Brain microvascular endothelial cell (primary cell): ENCODE results near the gene PIEZO1.

Experiments
- DNase-seq: peaks from one replicate; pipeline ENCODE4 v3.0.0-alpha.2; 2020
- H3K27ac ChIP-seq: fragments of 250-450 bp; sonication (Bioruptor Pico); 2 replicates; pipeline ENCODE4 v1.5.1; 2020; ENCODE audit warnings: mild to moderate bottlenecking, moderate library complexity
- H3K27me3 ChIP-seq: fragments of 250-450 bp; sonication (Bioruptor Pico); replicated peaks from 2 replicates; pipeline ENCODE4 v1.5.1; 2020; ENCODE audit warnings: mild to moderate bottlenecking
- H3K36me3 ChIP-seq: fragments of 250-450 bp; sonication (Bioruptor Pico); replicated peaks from 2 replicates; pipeline ENCODE4 v1.5.1; 2020; ENCODE audit warnings: mild to moderate bottlenecking
- H3K4me3 ChIP-seq: 2 replicates; pipeline ENCODE4 v1.5.1; 2011; ENCODE audit warnings: low read depth, mild to moderate bottlenecking, control low read depth, low read length, moderate library complexity
- CTCF ChIP-seq: IDR thresholded peaks from 2 replicates; pipeline ENCODE4 v1.5.1; 2011; ENCODE audit warnings: low read depth, mild to moderate bottlenecking, moderate library complexity, low read length, control low read depth, inconsistent platforms; ENCODE audit errors: missing control alignments
- in situ Hi-C: cut with HindIII; loops from 2 replicates; pipeline ENCODE4 v1.10.0; 2017; ENCODE audit warnings: low sequenced_read_pairs, low pct_ligation_motif_present

The PIEZO1 gene

GRCh38 chr16:88741368-88741767, 43.7 kb downstream of the PIEZO1 start:
- DNase-seq, result no peak
- in situ Hi-C loops, result no loop called here
- H3K36me3 ChIP-seq, result peaks cover 40% of the 10 kb centered on the region
- TF ChIP-seq CTCF, result no peak
- H3K27me3 ChIP-seq, result no peaks in the 10 kb centered on the region
- H3K4me3 ChIP-seq, result no peak overlapping the region
- H3K27ac ChIP-seq, result no peak overlapping the region

DNA sequence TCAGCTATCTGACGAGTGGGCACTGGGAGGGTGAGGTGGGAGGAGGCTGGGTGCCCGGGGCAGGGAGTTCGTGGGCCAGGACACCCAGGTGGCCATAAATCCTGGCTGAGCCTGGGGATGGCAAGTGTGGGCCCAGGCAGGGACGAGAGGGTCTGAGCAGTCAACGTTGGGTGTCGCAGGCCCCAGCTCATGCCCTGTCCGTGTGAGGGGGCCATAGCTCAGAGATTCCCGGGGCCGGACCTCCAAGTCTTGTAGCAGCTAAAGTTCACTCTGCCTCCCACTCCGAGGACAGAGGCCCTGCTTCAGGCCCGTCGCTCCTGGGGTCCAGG, 44.3 kb downstream of the PIEZO1 start:
- no peak for DNase-seq
- Histone ChIP-seq H3K36me3 (peaks cover 45% of the 10 kb centered on the region), H3K27me3 (no peaks in the 10 kb centered on the region), H3K27ac (no peak overlapping the region), H3K4me3 (no peak overlapping the region)
- no peak for TF ChIP-seq CTCF
- in situ Hi-C loops, result no loop called here

- no peak for DNase-seq
- Histone ChIP-seq H3K27ac (no peak overlapping the region), H3K36me3 (peaks cover 50% of the 10 kb centered on the region), H3K4me3 (no peak overlapping the region), H3K27me3 (no peaks in the 10 kb centered on the region)
- in situ Hi-C loops, result no loop called here
- no peak for TF ChIP-seq CTCF
Observed at GRCh38 chr16:88739977-88740726, 44.9 kb downstream of the PIEZO1 start.

DNA sequence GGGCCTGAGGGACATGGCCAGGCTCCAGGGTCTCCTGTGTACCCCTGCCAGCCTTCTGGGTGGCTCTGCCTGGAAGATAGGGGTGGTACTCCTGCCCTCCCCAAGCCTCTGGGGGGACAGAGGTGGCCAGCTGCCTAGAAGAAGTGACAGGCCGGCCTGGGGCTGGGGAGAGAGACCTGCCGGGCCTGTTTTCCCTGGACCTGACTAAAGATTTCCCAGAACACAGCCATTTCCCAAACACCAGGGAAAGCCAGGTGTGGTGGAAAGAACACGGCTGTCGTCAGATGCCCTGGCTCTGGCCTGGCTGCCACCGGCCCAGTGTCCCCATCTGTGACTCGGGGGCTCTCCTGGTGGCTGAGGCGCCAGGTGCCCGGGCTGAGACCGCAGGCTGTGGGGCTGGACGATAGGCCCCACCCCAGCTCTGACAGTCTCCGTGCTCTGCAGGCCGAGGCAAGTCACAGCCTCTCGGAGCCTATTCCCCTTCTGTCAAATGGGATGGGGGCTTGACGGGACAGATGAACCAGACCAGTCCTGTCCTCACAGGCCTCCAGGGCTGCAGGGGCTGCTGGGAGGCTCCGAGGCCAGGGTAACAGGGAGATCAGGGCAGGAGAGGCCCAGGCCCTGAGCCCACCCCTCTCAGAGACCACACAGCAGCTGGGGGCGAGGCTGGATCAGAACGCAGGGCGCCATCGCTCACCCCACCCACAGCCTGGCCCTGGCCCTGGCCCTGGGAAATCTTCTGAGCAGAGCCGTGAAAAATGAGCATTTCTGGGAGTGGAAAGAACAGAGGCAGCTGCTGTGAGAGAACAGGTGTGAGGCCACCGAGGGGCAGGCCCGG, 45.7 kb downstream of the PIEZO1 start:
- H3K27me3 ChIP-seq, result no peaks in the 10 kb centered on the region
- H3K36me3 ChIP-seq, result peaks cover 56% of the 10 kb centered on the region
- no peak overlapping the region for H3K4me3 ChIP-seq
- in situ Hi-C loops, result no loop called here
- H3K27ac ChIP-seq, result no peak overlapping the region
- no peak for TF ChIP-seq CTCF
- DNase-seq, result no peak

- Histone ChIP-seq H3K27ac (no peak overlapping the region), H3K27me3 (no peaks in the 10 kb centered on the region), H3K4me3 (no peak overlapping the region), H3K36me3 (peaks cover 65% of the 10 kb centered on the region)
- no peak for TF ChIP-seq CTCF
- in situ Hi-C loops, result no loop called here
- DNase-seq, result no peak
Observed at GRCh38 chr16:88738151-88739084, 46.6 kb downstream of the PIEZO1 start.
